K562 (cell line): Measurements from ENCODE around the gene SFTPA2. TPM values are rescaled to one million over a fixed set of nuclear protein-coding genes. Genes with fewer than 3 reads are reported as not detected.

Experiments used
- ATAC-seq: fragments of 200-7000 bp; cut with Tn5 transposase; 3 replicates; pipeline ENCODE4 v1.9.1; 2020; ENCODE audit warnings: moderate library complexity
- BruUV-seq: library from RNA; stranded (reverse); fragments of 400-500 nt; replicated peaks from 2 replicates; lab custom pipeline; 2021; lab: Mats Ljungman, UMichigan
- CTCF ChIA-PET: fragments of 300-600 bp; formaldehyde crosslinking; extraction: SDS; loops from one replicate; lab custom pipeline; 2021; ENCODE audit warnings: low intra/inter-chr PET ratio; lab: Yijun Ruan, JAX
- POLR2A ChIA-PET: fragments of 300-600, 350-650 bp; sonication (Branson Sonifier 250); formaldehyde crosslinking; extraction: SDS; loops from one replicate; lab custom pipeline; 2021; ENCODE audit warnings: antibody characterized with exemption, inconsistent platforms; lab: Yijun Ruan, JAX
- DNase-seq, 4 experiments: peaks; one replicate each; pipeline versions ENCODE4 v3.0.0 to v3.0.0-alpha.2; 2011 to 2018; ENCODE audit warnings: low spot score in 3 of 4, mixed read lengths in 3 of 4; ENCODE audit errors: extremely low read depth in 1 of 4
- FAIRE-seq: peaks from 2 replicates; lab custom pipeline; 2011; peaks lifted over from hg19 to GRCh38; lab: Jason Lieb, UNC
- H2AFZ ChIP-seq: 2 replicates; pipeline ENCODE4 v1.6.0; 2011; ENCODE audit warnings: low read depth, low read length, control low read depth, inconsistent platforms
- H3K27ac ChIP-seq: fragments of 200-600 bp; 3 replicates; pipeline ENCODE4 v1.8.0; 2011; ENCODE audit warnings: low read depth, mild to moderate bottlenecking, control low read depth, inconsistent platforms, low read length, moderate library complexity, mixed read lengths; ENCODE audit errors: extremely low read depth
- H3K27me3 ChIP-seq, 2 experiments: fragments of 300-600 bp in 1 of 2; 2 replicates in 1 of 2; 3 replicates in 1 of 2; pipeline versions ENCODE4 v1.6.0 to v1.8.0; 2011; ENCODE audit warnings: inconsistent platforms in 2 of 2, low read length in 2 of 2, mild to moderate bottlenecking in 1 of 2, mixed read lengths in 1 of 2, moderate library complexity in 1 of 2; ENCODE audit not compliant: control insufficient read depth in 2 of 2, insufficient read depth in 2 of 2
- H3K36me3 ChIP-seq: fragments of 300-600 bp; 3 replicates; pipeline ENCODE4 v1.8.0; 2011; ENCODE audit warnings: mild to moderate bottlenecking, low read length, inconsistent platforms; ENCODE audit not compliant: control insufficient read depth, insufficient read depth
- H3K4me1 ChIP-seq, 2 experiments: fragments of 200-600 bp in 1 of 2; replicated peaks in 1 of 2; 2 replicates in 1 of 2; 3 replicates in 1 of 2; pipeline versions ENCODE4 v1.5.1 to v1.8.0; 2011; ENCODE audit warnings: inconsistent platforms in 2 of 2, low read length in 2 of 2, mild to moderate bottlenecking in 1 of 2, mixed read lengths in 1 of 2, moderate library complexity in 1 of 2; ENCODE audit not compliant: control insufficient read depth in 2 of 2, insufficient read depth in 2 of 2
- H3K4me2 ChIP-seq: 2 replicates; pipeline ENCODE4 v1.6.1; 2011; ENCODE audit warnings: low read length, control low read depth, inconsistent platforms, mixed read lengths; ENCODE audit not compliant: insufficient read depth
- H3K4me3 ChIP-seq: fragments of 200-600 bp; sonication (generic), shearing (Covaris generic); 2 replicates; pipeline ENCODE4 v1.5.1; 2016; ENCODE audit warnings: control low read depth, inconsistent platforms
- H3K79me2 ChIP-seq: fragments of 200-600 bp; 3 replicates; pipeline ENCODE4 v1.8.0; 2011; ENCODE audit warnings: low read length, inconsistent platforms; ENCODE audit not compliant: control insufficient read depth, insufficient read depth
- H3K9ac ChIP-seq, 2 experiments: 2 replicates each; pipeline versions ENCODE4 v1.6.0 to v1.6.1; 2011; ENCODE audit warnings: low read depth in 2 of 2, low read length in 2 of 2, control low read depth in 1 of 2, inconsistent platforms in 1 of 2, mild to moderate bottlenecking in 1 of 2, mixed read lengths in 1 of 2; ENCODE audit not compliant: insufficient read depth in 1 of 2
- H3K9me1 ChIP-seq: one replicate; pipeline ENCODE4 v1.6.0; 2011; ENCODE audit warnings: inconsistent platforms, mild to moderate bottlenecking, low read length, moderate library complexity; ENCODE audit not compliant: control insufficient read depth, insufficient read depth
- H3K9me3 ChIP-seq: replicated peaks from 2 replicates; pipeline ENCODE4 v1.5.1; 2011; ENCODE audit warnings: low read depth, low read length, inconsistent platforms; ENCODE audit not compliant: control insufficient read depth, insufficient read depth
- H4K20me1 ChIP-seq: replicated peaks from 2 replicates; pipeline ENCODE4 v1.6.1; 2011; ENCODE audit warnings: low read length, inconsistent platforms, mixed read lengths; ENCODE audit not compliant: control insufficient read depth, insufficient read depth
- ARNT ChIP-seq, 2 experiments: fragments of 450-650 bp; IDR thresholded peaks; 2 replicates each; pipeline ENCODE4 v1.6.1; 2016; ENCODE audit warnings: mild to moderate bottlenecking in 1 of 2
- BCOR ChIP-seq: fragments of 450-650 bp; IDR thresholded peaks from 2 replicates; pipeline ENCODE4 v1.6.1; 2016
- EHMT2 ChIP-seq: fragments of 450-650 bp; IDR thresholded peaks from 2 replicates; pipeline ENCODE4 v1.6.1; 2018; ENCODE audit warnings: antibody characterized with exemption
- FOXK1 ChIP-seq: sonication (generic); formaldehyde crosslinking; IDR thresholded peaks from 2 replicates; pipeline ENCODE4 v1.8.0; 2022; ENCODE audit warnings: missing genetic modification reagents, mild to moderate bottlenecking, borderline replicate concordance
- MYNN ChIP-seq, 2 experiments: sonication (generic); formaldehyde crosslinking in 1 of 2; IDR thresholded peaks; 2 replicates each; pipeline versions ENCODE4 v1.5.0 to v1.6.1; 2016 to 2020; ENCODE audit warnings: antibody characterized with exemption in 1 of 2, missing genetic modification reagents in 1 of 2
- NEUROD1 ChIP-seq: fragments of 150-350 bp; IDR thresholded peaks from 2 replicates; pipeline ENCODE4 v1.6.1; 2014; ENCODE audit warnings: borderline replicate concordance, low read length, low read depth; ENCODE audit not compliant: partially characterized antibody
- PTRF ChIP-seq: fragments of 450-650 bp; IDR thresholded peaks from 2 replicates; pipeline ENCODE4 v1.6.1; 2016; ENCODE audit warnings: mild to moderate bottlenecking, missing genetic modification characterization, missing compliant biosample characterization
- RAD51 ChIP-seq: fragments of 450-650 bp; IDR thresholded peaks from 2 replicates; pipeline ENCODE4 v1.7.1; 2016; ENCODE audit warnings: low read depth, mild to moderate bottlenecking, borderline replicate concordance
- SRSF3 ChIP-seq: fragments of 200-400 bp; formaldehyde crosslinking; IDR thresholded peaks from 2 replicates; pipeline ENCODE4 v1.6.1; 2016; ENCODE audit warnings: mild to moderate bottlenecking, low read length, moderate library complexity; ENCODE audit not compliant: insufficient read depth
- ZNF121 ChIP-seq: sonication (generic); formaldehyde crosslinking; conservative IDR thresholded peaks from 2 replicates; pipeline ENCODE4 v1.8.0; 2022; ENCODE audit warnings: missing genetic modification reagents
- ZNF124 ChIP-seq: sonication (generic); formaldehyde crosslinking; IDR thresholded peaks from 2 replicates; pipeline ENCODE4 v1.8.1; 2022; ENCODE audit warnings: missing genetic modification reagents
- ZNF23 ChIP-seq: fragments of 250-450 bp; sonication (Bioruptor Pico); IDR thresholded peaks from 2 replicates; pipeline ENCODE4 v1.4.0; 2020; ENCODE audit warnings: mild to moderate bottlenecking
- ZNF408 ChIP-seq: fragments of 250-450 bp; sonication (Bioruptor Pico); IDR thresholded peaks from 2 replicates; pipeline ENCODE4 v1.4.0; 2020; ENCODE audit warnings: low read depth, mild to moderate bottlenecking, moderate library complexity
- ZNF444 ChIP-seq: fragments of 250-450 bp; sonication (Bioruptor Pico); IDR thresholded peaks from 2 replicates; pipeline ENCODE4 v1.4.0; 2020; ENCODE audit warnings: mild to moderate bottlenecking, moderate library complexity
- WGBS: fragments of 100-300 bp; shearing (Covaris generic); methylation state at CpG from one replicate; pipeline ENCODE4 v1.1.6; 2016; ENCODE audit warnings: low coverage, mixed read lengths; ENCODE audit not compliant: insufficient coverage; ENCODE audit errors: missing lambda C conversion rate; 5-methylcytosine and 5-hydroxymethylcytosine counted together
- in situ Hi-C: fragments of 300-500 bp; cut with MboI; formaldehyde crosslinking; loops from 4 replicates; pipeline ENCODE4 v1.15.0; 2018; ENCODE audit warnings: inconsistent platforms, mixed read lengths
- intact Hi-C: fragments of 100-400 bp; cut with micrococcal nuclease; formaldehyde crosslinking; loops from 2 replicates; pipeline ENCODE4 v1.14.2; 2022
- polyA plus RNA-seq, 8 experiments: library from polyadenylated mRNA; depleted of rRNA in 4 of 8; stranded (reverse) in 5 of 8; unstranded in 3 of 8; fragments of >200 nt; fragmentation: Nextera tagmentation in 2 of 8; fragmentation: Illumina TruSeq in 1 of 8; extraction: Ambion mirVana in 2 of 8; extraction: Trizol in 1 of 8; gene quantifications; 2 replicates each; pipeline versions ENCODE4 v1.2.1 to v1.2.3, GENCODE V29; 2011 to 2014; ENCODE audit warnings: inconsistent platforms in 1 of 8, missing spikeins in 1 of 8
- total RNA-seq, 7 experiments: library from RNA; depleted of rRNA in 6 of 7; stranded (reverse); fragments of >200 nt in 6 of 7; fragmentation: Illumina TruSeq in 2 of 7; extraction: Trizol in 2 of 7; gene quantifications; 2 replicates each; pipeline versions ENCODE4 v1.2.1 to v1.2.3, GENCODE V29; 2011 to 2021; ENCODE audit warnings: low replicate concordance in 1 of 7
- TF ChIP-seq, protein P1 (sequence below): sonication (generic); formaldehyde crosslinking; IDR thresholded peaks from 2 replicates; pipeline ENCODE4 v1.8.0; 2022; ENCODE audit warnings: mild to moderate bottlenecking, missing genetic modification reagents

Gene SFTPA2
- total and polyA plus RNA-seq, 9 of the 15 experiments (the other 6 are each of a cell fraction or from before 2014, with no cell fraction given), result 4.1 TPM; not detected in 8

DNA sequence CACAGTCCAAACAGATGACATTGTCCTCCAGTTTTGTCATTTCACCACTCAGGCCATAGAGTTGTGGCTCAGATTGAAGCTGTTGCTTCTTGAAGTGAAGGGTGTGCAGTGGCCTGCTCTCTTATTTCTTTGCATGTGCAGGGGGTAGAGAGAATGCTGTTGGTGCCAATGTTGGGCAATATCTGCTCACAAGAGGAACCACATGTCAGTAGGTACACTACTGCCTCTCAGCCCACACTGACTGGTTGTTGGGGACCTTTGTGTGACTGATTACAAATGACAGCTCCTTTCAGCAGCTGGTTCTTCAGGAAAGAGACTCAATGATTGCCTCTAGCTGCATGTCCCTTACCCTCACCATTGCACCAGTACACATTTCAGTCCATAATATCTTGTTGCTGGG, 28.6 kb upstream of the SFTPA2 start:
- Histone ChIP-seq H3K27ac (no peak overlapping the region), H2AFZ (no peak overlapping the region), H4K20me1 (no peaks in the 10 kb centered on the region), H3K4me1 (no peaks in the 10 kb centered on the region), H3K79me2 (no peaks in the 10 kb centered on the region), H3K9me1 (no peaks in the 10 kb centered on the region), H3K27me3 (peaks cover 0 to 22% of the 10 kb centered on the region in 2 experiments; a peak in 3 of 5 replicates), H3K4me2 (no peak overlapping the region), H3K9ac (no peak overlapping the region), H3K36me3 (no peaks in the 10 kb centered on the region), H3K4me3 (no peak overlapping the region), H3K9me3 (no peaks in the 10 kb centered on the region)
- ATAC-seq, result no peak
- POLR2A ChIA-PET, result no interaction called here
- no TSS peak for BruUV-seq
- CTCF ChIA-PET, result no interaction called here
- no peak for TF ChIP-seq ZNF124
- TF ChIP-seq BCOR, result no peak
- no peak for TF ChIP-seq SRSF3
- FAIRE-seq, result no peak
- no peak for DNase-seq
- intact Hi-C loops, result no loop called here
- in situ Hi-C loops, result no loop called here

DNA sequence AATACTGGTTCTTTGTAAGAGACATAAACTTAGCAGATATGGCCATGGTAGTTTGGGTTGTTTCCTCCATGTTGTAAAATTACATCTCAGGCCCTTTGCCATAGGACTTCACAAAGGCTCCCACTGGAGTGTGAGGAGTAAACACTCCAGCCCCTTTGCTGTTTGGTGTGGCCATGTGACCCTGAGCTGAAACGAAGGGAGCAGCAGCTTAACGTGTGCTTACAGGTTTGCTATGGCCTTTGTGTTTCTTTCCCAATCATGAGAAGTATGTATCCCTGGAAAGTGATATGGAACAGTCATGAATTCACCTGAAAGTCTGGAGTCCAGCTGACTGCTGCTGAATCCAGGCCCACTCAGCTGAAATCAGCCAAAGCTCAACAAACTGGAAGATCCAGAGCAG, 26.7 kb upstream of the SFTPA2 start:
- 0% methylated on average over 2 of the region's 2 CpGs for WGBS
- Histone ChIP-seq H3K9me1 (no peaks in the 10 kb centered on the region), H3K9ac (no peak overlapping the region), H3K79me2 (no peaks in the 10 kb centered on the region), H4K20me1 (no peaks in the 10 kb centered on the region), H3K4me1 (no peaks in the 10 kb centered on the region), H3K4me3 (no peak overlapping the region), H3K27ac (no peak overlapping the region), H3K36me3 (no peaks in the 10 kb centered on the region), H3K9me3 (no peaks in the 10 kb centered on the region), H3K4me2 (no peak overlapping the region), H3K27me3 (peaks cover 0 to 22% of the 10 kb centered on the region in 2 experiments; a peak in 3 of 5 replicates), H2AFZ (no peak overlapping the region)
- intact Hi-C loops (no loop called here), in situ Hi-C loops (no loop called here)
- ATAC-seq (no peak), DNase-seq (no peak), FAIRE-seq (no peak)
- ChIA-PET CTCF (interaction anchor here (0.6 kb wide), 1 partner anchor 1414 kb away, joined by 3 read pairs; no protein-coding TSS in a partner anchor), POLR2A (no interaction called here)
- no TSS peak for BruUV-seq
- TF ChIP-seq FOXK1 (no peak), ARNT (IDR thresholded peaks at IDR 0.05) (no peak), NEUROD1 (no peak), EHMT2 (no peak), RAD51 (no peak), ZNF408 (CRISPR knock-in tag) (no peak), ZNF23 (CRISPR knock-in tag) (no peak), MYNN (IDR thresholded peaks at IDR 0.05) (no peak), MYNN (CRISPR knock-in tag; IDR thresholded peaks at IDR 0.05) (no peak), ZNF121 (no peak), PTRF (tag) (no peak), ZNF444 (CRISPR knock-in tag) (no peak)
- TF ChIP-seq, protein P1, sequence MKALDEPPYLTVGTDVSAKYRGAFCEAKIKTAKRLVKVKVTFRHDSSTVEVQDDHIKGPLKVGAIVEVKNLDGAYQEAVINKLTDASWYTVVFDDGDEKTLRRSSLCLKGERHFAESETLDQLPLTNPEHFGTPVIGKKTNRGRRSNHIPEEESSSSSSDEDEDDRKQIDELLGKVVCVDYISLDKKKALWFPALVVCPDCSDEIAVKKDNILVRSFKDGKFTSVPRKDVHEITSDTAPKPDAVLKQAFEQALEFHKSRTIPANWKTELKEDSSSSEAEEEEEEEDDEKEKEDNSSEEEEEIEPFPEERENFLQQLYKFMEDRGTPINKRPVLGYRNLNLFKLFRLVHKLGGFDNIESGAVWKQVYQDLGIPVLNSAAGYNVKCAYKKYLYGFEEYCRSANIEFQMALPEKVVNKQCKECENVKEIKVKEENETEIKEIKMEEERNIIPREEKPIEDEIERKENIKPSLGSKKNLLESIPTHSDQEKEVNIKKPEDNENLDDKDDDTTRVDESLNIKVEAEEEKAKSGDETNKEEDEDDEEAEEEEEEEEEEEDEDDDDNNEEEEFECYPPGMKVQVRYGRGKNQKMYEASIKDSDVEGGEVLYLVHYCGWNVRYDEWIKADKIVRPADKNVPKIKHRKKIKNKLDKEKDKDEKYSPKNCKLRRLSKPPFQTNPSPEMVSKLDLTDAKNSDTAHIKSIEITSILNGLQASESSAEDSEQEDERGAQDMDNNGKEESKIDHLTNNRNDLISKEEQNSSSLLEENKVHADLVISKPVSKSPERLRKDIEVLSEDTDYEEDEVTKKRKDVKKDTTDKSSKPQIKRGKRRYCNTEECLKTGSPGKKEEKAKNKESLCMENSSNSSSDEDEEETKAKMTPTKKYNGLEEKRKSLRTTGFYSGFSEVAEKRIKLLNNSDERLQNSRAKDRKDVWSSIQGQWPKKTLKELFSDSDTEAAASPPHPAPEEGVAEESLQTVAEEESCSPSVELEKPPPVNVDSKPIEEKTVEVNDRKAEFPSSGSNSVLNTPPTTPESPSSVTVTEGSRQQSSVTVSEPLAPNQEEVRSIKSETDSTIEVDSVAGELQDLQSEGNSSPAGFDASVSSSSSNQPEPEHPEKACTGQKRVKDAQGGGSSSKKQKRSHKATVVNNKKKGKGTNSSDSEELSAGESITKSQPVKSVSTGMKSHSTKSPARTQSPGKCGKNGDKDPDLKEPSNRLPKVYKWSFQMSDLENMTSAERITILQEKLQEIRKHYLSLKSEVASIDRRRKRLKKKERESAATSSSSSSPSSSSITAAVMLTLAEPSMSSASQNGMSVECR (CRISPR knock-in tag), result no peak
